Mucosa of descending colon (tissue), 3 donors: ENCODE data around the gene KANK2. TPM values are rescaled to one million over a fixed set of nuclear protein-coding genes. Genes with fewer than 3 reads are reported as not detected.
"Not testable (repeated sequence)": the region's sequence is repeated elsewhere in the genome, so short reads cannot be mapped to it uniquely, and the experiment has no call there.

Experiments used
- ATAC-seq: fragments of 200-7000 bp; cut with Tn5 transposase; one replicate; pipeline ENCODE4 v1.9.1; 2020; ENCODE audit warnings: mild to moderate bottlenecking, moderate library complexity
- DNase-seq, 3 donors: peaks; one replicate each; pipeline ENCODE4 v3.0.0-alpha.2; 2020
- H3K36me3 ChIP-seq: fragments of 200-600 bp; one replicate; pipeline ENCODE4 v1.8.0; 2021; ENCODE audit warnings: low read depth, mild to moderate bottlenecking
- H3K4me1 ChIP-seq: fragments of 200-600 bp; one replicate; pipeline ENCODE4 v1.8.0; 2021; ENCODE audit warnings: low read depth, mild to moderate bottlenecking
- H3K4me3 ChIP-seq: fragments of 200-600 bp; one replicate; pipeline ENCODE4 v1.8.0; 2021; ENCODE audit warnings: mild to moderate bottlenecking
- H3K9me3 ChIP-seq: fragments of 200-600 bp; one replicate; pipeline ENCODE4 v1.8.0; 2021; ENCODE audit warnings: mild to moderate bottlenecking
- intact Hi-C, 2 donors: fragments of 100-400 bp; cut with DNase I in 1 of 2; cut with micrococcal nuclease in 1 of 2; formaldehyde crosslinking; loops; one replicate each; pipeline versions ENCODE4 v1.11.0 to v1.11.1; 2022; cut with DNase I, micrococcal nuclease
- total RNA-seq, 3 donors: library from RNA; stranded (reverse); fragmentation: NEBNext Ultra II Directional in 2 of 3; extraction: Animal tissue kit (Norgen Biotek cat#: 25700) in 2 of 3; gene quantifications; one replicate each; pipeline versions ENCODE4 v1.2.1 to v1.2.4, GENCODE V29; 2021 to 2023
- TF ChIP-seq, protein P1 (sequence below): fragments of 200-600 bp; IDR thresholded peaks from one replicate; pipeline ENCODE4 v1.8.0; 2022; ENCODE audit warnings: antibody characterized with exemption, mild to moderate bottlenecking
- donor health status: DM: no; HTN: no; CAD: no; lungs with moderate emphysema.
- donor health status: DM: no; HTN: no; CAD: no.
- donor health status: DM: no; HTN: yes; CAD: no.

Gene KANK2
- total RNA-seq, 3 donors from 2014 or later = 28.0 to 562 (median 77.5) TPM

- H3K4me3 ChIP-seq = no peak overlapping the region
- TF ChIP-seq, protein P1, sequence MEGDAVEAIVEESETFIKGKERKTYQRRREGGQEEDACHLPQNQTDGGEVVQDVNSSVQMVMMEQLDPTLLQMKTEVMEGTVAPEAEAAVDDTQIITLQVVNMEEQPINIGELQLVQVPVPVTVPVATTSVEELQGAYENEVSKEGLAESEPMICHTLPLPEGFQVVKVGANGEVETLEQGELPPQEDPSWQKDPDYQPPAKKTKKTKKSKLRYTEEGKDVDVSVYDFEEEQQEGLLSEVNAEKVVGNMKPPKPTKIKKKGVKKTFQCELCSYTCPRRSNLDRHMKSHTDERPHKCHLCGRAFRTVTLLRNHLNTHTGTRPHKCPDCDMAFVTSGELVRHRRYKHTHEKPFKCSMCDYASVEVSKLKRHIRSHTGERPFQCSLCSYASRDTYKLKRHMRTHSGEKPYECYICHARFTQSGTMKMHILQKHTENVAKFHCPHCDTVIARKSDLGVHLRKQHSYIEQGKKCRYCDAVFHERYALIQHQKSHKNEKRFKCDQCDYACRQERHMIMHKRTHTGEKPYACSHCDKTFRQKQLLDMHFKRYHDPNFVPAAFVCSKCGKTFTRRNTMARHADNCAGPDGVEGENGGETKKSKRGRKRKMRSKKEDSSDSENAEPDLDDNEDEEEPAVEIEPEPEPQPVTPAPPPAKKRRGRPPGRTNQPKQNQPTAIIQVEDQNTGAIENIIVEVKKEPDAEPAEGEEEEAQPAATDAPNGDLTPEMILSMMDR = no peak
- intact Hi-C loops = no loop called here
- ATAC-seq (peak; percentile 68), DNase-seq (peak; percentile 36 to 76 (median 59))
- H3K9me3 ChIP-seq = no peaks in the 10 kb centered on the region
- no peaks in the 10 kb centered on the region for H3K4me1 ChIP-seq
- no peaks in the 10 kb centered on the region for H3K36me3 ChIP-seq
Observed at GRCh38 chr19:11191273-11191755, 6.0 kb downstream of the KANK2 start.

DNA sequence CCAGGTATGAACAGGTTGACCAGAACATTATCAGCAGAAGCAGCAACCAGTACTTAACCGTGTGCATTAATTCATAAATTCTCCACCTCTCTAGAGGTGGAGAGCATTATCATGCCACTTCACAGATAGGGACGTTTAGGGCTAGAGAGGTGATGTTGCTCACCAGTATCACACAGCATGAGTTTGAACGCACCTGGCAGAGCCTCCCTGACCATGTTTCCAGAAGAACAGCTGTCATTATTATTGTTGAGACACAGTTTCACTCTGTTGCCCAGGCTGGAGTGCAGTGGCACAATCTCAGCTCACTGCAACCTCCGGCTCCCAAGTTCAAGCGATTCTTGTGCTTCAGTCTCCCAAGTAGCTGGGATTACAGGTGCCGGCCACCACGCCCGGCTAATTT is 6.8 kb downstream of the KANK2 start:
- intact Hi-C loops = no loop called here
- no peak for ATAC-seq
- Histone ChIP-seq H3K4me1 (no peaks in the 10 kb centered on the region), H3K4me3 (no peak overlapping the region), H3K9me3 (no peaks in the 10 kb centered on the region), H3K36me3 (no peaks in the 10 kb centered on the region)
- DNase-seq = no peak
- TF ChIP-seq, protein P1 = no peak

- no peak for DNase-seq
- no peak overlapping the region for H3K4me3 ChIP-seq
- H3K4me1 ChIP-seq = no peaks in the 10 kb centered on the region
- ATAC-seq = no peak
- TF ChIP-seq, protein P1 = no peak
- no peaks in the 10 kb centered on the region for H3K36me3 ChIP-seq
- intact Hi-C loops = no loop called here
- H3K9me3 ChIP-seq = no peaks in the 10 kb centered on the region
Observed at GRCh38 chr19:11187441-11187840, 9.9 kb downstream of the KANK2 start.

- peaks cover 10% of the 10 kb centered on the region for H3K4me1 ChIP-seq
- no peak overlapping the region for H3K4me3 ChIP-seq
- no peaks in the 10 kb centered on the region for H3K9me3 ChIP-seq
- ATAC-seq (no peak), DNase-seq (no peak)
- H3K36me3 ChIP-seq = no peaks in the 10 kb centered on the region
- TF ChIP-seq, protein P1 = no peak
- intact Hi-C loops = no loop called here
Observed at GRCh38 chr19:11182994-11183393, 14.4 kb downstream of the KANK2 start.

- Histone ChIP-seq H3K9me3 (no peaks in the 10 kb centered on the region), H3K36me3 (no peaks in the 10 kb centered on the region), H3K4me1 (peaks cover 10% of the 10 kb centered on the region), H3K4me3 (no peak overlapping the region)
- ATAC-seq (no peak), DNase-seq (no peak)
- TF ChIP-seq, protein P1 = no peak
- intact Hi-C loops = no loop called here
Observed at GRCh38 chr19:11181488-11181887, 15.9 kb downstream of the KANK2 start.

GRCh38 chr19:11180975-11181374 is 16.4 kb downstream of the KANK2 start:
- DNase-seq, H3K36me3 ChIP-seq, intact Hi-C loops, H3K4me3 ChIP-seq, H3K9me3 ChIP-seq, ATAC-seq: not testable (repeated sequence)
- H3K4me1 ChIP-seq = peaks cover 10% of the 10 kb centered on the region
